ENCODE measurements around the gene KCNK6. TPM values are rescaled to one million over a fixed set of nuclear protein-coding genes. Genes with fewer than 3 reads are reported as not detected.

Gene KCNK6
- total and polyA plus RNA-seq, 3 donors from 2014 or later: 2.3 to 3.5 (median 3.4) TPM

DNA sequence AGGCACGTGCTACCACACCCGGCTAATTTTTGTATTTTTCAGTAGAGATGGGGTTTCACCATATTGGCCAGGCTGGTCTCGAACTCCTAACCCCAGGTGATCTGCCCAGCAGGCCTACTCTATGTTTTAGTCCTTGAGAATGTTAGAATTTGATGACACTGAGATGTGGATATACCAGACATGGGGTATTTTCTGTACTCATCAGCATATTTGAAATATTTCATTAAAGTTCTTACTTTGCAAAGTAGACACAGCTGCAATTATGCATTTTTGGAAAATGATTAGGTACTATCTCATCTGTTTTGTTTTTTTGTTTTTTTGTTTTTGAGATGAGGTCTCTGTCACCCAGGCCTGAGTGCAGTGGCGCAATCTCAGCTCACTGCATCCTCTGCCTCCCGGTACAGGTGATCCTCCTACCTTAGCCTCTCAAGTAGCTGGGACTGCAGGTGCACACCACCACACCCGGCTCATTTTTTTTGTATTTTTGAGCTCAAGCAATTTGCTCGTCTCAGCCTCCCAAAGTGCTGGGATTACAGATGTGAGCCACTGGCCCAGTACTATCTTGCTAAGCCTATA is 42.6 kb upstream of the KCNK6 start:
- Histone ChIP-seq H3K36me3 (ENCODE audit: low read depth, missing control alignments) (no peaks in the 10 kb centered on the region), H3K4me1 (peaks cover 8% of the 10 kb centered on the region), H3K27ac (peak overlapping the region in 1 of 2 donors; percentile 71), H3K4me3 (no peak overlapping the region), H3K27me3 (no peaks in the 10 kb centered on the region), H3K9me3 (no peaks in the 10 kb centered on the region)
- TF ChIP-seq, protein P1, sequence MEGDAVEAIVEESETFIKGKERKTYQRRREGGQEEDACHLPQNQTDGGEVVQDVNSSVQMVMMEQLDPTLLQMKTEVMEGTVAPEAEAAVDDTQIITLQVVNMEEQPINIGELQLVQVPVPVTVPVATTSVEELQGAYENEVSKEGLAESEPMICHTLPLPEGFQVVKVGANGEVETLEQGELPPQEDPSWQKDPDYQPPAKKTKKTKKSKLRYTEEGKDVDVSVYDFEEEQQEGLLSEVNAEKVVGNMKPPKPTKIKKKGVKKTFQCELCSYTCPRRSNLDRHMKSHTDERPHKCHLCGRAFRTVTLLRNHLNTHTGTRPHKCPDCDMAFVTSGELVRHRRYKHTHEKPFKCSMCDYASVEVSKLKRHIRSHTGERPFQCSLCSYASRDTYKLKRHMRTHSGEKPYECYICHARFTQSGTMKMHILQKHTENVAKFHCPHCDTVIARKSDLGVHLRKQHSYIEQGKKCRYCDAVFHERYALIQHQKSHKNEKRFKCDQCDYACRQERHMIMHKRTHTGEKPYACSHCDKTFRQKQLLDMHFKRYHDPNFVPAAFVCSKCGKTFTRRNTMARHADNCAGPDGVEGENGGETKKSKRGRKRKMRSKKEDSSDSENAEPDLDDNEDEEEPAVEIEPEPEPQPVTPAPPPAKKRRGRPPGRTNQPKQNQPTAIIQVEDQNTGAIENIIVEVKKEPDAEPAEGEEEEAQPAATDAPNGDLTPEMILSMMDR (IDR thresholded peaks at IDR 0.05): no peak
- no peak for TF ChIP-seq POLR2A (IDR thresholded peaks at IDR 0.05)
- intact Hi-C loops (cut with DNase I; ENCODE audit: low total_unique reads): no loop called here
- no peak for DNase-seq
- 89 to 90% methylated on average over 7 of the region's 7 CpGs for WGBS, 2 donors

DNA sequence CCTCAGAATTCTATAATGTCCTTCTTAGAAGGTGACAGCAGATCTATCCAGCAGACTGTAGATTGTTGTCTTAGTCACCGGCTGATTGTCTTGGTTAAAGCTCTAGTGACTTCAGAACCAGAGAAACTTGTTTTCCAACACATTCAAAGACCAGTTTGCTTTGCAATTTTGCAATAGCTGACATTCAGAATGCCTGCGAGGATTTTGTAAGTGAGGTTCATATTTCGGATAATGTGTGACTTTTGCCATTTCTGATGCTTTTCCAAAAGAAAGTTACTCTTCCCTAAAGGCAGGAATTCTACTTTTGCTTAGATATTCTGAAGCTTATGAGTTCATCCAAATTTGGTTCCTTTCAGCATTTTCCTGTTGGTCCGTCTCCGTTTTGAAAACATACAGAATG is 42.1 kb upstream of the KCNK6 start:
- intact Hi-C loops (cut with DNase I; ENCODE audit: low total_unique reads): no loop called here
- DNase-seq: no peak
- Histone ChIP-seq H3K27ac (peak overlapping the region in 1 of 2 donors; percentile 71), H3K4me3 (no peak overlapping the region), H3K9me3 (no peaks in the 10 kb centered on the region), H3K27me3 (no peaks in the 10 kb centered on the region), H3K4me1 (peaks cover 8% of the 10 kb centered on the region), H3K36me3 (ENCODE audit: low read depth, missing control alignments) (no peaks in the 10 kb centered on the region)
- TF ChIP-seq POLR2A (IDR thresholded peaks at IDR 0.05): no peak
- TF ChIP-seq, protein P1 (IDR thresholded peaks at IDR 0.05): no peak
- WGBS, 2 donors: 38 to 57% methylated on average over 5 of the region's 5 CpGs

DNA sequence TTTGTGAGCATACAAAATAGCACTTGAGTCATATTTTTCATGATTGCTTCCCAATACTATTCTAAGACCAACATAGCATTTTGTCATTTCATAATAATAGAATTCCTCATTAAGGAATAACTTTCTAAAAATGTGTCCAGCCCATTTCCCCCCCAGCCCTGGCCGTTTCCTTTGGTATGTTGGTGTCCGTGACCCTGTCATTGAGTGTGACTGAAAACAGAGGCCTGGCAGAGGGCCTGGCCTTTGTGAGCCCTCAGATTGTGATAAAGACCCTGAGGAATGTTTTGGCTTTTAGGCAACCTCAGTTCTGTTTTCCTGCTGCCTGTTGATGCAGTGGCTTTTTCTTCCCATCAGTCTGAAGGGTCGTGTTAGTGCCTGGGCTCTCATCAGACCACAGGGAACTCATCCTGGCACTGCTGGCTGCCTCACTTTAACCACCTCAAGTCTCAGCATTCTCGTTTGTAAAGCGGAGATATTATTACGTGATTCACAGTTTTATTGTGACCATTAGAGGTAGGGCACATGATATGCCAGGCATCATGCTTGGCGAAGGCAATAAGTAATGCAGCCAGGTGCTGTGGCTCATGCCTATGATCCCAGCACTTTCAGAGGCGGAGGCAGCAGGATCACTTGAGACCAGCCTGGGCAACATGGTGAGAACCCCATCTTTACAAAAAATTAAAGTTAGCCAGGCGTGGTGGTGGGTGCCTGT is 41.5 kb upstream of the KCNK6 start:
- Histone ChIP-seq H3K9me3 (no peaks in the 10 kb centered on the region), H3K4me3 (no peak overlapping the region), H3K27me3 (no peaks in the 10 kb centered on the region), H3K36me3 (ENCODE audit: low read depth, missing control alignments) (no peaks in the 10 kb centered on the region), H3K27ac (peak overlapping the region; percentile 2 to 71), H3K4me1 (peaks cover 8% of the 10 kb centered on the region)
- WGBS, 2 donors: 50 to 56% methylated on average over 9 of the region's 9 CpGs
- intact Hi-C loops (cut with DNase I; ENCODE audit: low total_unique reads): no loop called here
- peak; percentile 58 for DNase-seq
- no peak for TF ChIP-seq POLR2A (IDR thresholded peaks at IDR 0.05)
- TF ChIP-seq, protein P1 (IDR thresholded peaks at IDR 0.05): no peak

DNA sequence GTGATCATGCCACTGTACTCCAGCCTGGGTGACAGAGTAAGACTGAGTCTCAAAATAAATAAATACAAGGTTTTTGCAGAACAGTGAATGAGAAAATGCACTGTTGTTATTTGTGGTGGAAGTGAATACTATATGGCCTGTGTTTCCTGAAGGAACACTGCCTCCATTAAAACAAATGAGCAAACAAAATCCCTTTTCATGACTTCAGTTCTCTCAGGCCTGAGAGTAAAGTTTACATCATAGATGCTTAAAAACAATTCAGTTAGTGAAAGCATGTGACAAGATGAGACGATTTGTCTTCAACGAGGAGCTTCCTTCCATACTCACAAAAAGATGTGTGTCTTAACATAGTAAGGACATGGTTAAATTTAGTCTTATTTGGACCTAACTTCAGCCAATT is 40.9 kb upstream of the KCNK6 start:
- no peak overlapping the region for H3K4me3 ChIP-seq
- 60 to 69% methylated on average over 2 of the region's 2 CpGs for WGBS, 2 donors
- intact Hi-C loops (cut with DNase I; ENCODE audit: low total_unique reads): no loop called here
- TF ChIP-seq, protein P1 (IDR thresholded peaks at IDR 0.05): no peak
- no peak for TF ChIP-seq POLR2A (IDR thresholded peaks at IDR 0.05)
- no peaks in the 10 kb centered on the region for H3K27me3 ChIP-seq
- no peaks in the 10 kb centered on the region for H3K36me3 ChIP-seq (ENCODE audit: low read depth, missing control alignments)
- peaks cover 8% of the 10 kb centered on the region for H3K4me1 ChIP-seq
- H3K27ac ChIP-seq: peak overlapping the region; percentile 2 to 71
- DNase-seq: no peak
- H3K9me3 ChIP-seq: no peaks in the 10 kb centered on the region
